ENCODE measurements around the gene KRTAP10-6. TPM values are rescaled to one million over a fixed set of nuclear protein-coding genes. Genes with fewer than 3 reads are reported as not detected.
"Not testable (repeated sequence)": the region's sequence is repeated elsewhere in the genome, so short reads cannot be mapped to it uniquely, and the experiment has no call there.

KRTAP10-6 gene, protein sequence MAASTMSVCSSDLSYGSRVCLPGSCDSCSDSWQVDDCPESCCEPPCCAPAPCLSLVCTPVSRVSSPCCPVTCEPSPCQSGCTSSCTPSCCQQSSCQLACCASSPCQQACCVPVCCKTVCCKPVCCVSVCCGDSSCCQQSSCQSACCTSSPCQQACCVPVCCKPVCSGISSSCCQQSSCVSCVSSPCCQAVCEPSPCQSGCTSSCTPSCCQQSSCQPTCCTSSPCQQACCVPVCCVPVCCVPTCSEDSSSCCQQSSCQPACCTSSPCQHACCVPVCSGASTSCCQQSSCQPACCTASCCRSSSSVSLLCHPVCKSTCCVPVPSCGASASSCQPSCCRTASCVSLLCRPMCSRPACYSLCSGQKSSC
- polyA plus RNA-seq (2013, experiment 1 of 2; ENCODE audit: insufficient read length): not detected
- not detected for polyA plus RNA-seq (2013, experiment 2 of 2; ENCODE audit: insufficient read length)

DNA sequence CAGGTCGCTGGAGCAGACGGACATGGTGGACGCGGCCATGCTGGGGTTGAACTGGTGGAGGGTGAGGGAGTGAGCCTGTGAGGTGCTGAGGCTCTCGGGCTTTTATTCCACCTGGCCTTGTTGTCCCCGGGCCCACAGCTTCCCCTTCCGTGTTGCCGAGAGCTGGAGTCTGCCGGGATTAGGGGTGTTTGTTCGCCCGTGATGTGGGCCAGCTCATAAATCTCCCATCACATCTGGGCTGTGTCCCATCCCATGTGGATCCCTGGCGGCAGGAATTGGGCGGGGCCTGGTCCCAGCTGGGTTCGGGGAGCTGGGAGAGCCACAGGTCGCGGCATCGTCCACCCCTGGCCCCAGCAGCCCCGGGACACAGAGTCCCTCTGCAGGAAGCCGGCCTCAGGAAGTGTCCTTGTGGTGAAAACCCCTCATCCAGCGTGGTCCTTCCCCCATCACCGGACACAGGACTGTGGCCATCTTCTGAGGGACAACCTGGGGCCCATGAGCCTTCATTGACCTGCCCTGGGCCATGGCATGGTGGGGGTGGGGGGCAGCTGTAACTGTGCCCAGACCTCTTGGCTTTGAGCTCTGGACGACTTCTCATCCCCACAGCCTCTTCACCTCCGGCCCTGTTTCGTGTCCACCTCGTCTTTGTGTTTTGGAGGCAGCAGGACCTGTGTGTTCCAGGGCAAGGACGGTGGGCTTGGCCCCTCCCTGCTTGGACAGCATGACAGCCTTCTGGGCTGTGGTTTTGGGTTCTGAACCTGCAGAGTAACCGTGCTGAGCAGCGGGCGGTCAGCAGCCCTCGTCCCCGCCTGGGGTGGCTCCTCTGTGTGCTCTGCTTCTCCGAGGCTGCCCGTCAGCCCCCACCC lies at the start of gene KRTAP10-6:
Gene KRTAP10-6 (minus strand): TSS at position 60 of the 866 bp plus-strand sequence. CDS start 21 bp downstream, at position 39.
- DNase-seq: no peak

- no peak for DNase-seq
Measured at GRCh38 chr21:44640761-44641160, 48.5 kb upstream of the KRTAP10-6 start.

GRCh38 chr21:44639331-44639655 lies 47.0 kb upstream of the KRTAP10-6 start:
- DNase-seq: no peak

- DNase-seq: not testable (repeated sequence)
Measured at GRCh38 chr21:44638506-44639330, 46.4 kb upstream of the KRTAP10-6 start.

DNA sequence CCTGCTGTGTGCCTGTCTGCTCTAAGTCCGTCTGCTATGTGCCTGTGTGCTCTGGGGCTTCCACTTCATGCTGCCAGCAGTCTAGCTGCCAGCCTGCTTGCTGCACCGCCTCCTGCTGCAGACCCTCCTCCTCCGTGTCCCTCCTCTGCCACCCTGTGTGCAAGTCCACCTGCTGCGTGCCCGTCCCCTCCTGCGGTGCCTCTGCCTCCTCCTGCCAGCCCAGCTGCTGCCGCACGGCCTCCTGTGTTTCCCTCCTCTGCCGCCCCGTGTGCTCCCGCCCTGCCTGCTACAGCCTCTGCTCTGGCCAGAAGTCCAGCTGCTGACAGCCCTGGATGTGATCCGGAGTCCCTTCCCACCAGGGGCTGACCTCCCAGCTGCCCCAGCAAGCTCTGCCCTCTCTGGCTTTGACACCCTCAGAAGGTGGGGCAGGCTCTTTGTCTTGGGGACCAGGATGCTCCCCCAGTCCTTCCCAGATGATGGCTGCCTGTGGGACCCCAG lies 45.6 kb upstream of the KRTAP10-6 start:
- DNase-seq: not testable (repeated sequence)

DNA sequence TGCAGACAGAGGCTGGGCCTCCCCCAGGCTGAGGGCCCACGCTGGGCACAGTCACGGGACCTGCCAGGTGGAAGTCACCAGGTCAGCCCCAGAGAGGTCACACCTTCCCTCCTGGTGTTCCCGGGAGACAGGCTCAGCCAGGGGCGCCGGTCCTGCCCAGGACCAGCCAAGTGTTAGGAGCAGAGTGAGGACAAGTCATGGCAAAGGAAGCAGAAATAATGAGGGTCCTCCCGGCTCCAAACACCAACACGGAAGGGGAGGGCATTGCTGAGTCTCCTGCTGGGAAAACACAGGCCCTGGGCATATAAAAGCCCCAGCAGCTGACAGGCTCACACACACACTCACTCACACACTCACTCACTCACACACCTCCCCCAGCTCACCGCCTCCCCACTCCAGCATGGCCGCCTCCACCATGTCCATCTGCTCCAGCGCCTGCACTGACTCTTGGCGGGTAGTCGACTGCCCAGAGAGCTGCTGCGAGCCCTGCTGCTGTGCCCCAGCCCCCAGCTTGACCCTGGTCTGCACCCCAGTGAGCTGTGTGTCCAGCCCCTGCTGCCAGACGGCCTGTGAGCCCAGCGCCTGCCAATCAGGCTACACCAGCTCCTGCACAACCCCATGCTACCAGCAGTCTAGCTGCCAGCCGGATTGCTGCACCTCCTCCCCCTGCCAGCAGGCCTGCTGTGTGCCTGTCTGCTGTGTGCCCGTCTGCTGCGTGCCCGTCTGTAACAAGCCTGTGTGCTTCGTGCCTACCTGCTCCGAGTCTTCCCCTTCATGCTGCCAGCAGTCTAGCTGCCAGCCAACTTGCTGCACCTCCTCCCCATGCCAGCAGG lies 44.9 kb upstream of the KRTAP10-6 start, which contains the start of gene KRTAP10-10:
Gene KRTAP10-10 (plus strand): TSS at position 339 of the 833 bp plus-strand sequence. CDS start 62 bp downstream, at position 401.
- DNase-seq: no peak

DNA sequence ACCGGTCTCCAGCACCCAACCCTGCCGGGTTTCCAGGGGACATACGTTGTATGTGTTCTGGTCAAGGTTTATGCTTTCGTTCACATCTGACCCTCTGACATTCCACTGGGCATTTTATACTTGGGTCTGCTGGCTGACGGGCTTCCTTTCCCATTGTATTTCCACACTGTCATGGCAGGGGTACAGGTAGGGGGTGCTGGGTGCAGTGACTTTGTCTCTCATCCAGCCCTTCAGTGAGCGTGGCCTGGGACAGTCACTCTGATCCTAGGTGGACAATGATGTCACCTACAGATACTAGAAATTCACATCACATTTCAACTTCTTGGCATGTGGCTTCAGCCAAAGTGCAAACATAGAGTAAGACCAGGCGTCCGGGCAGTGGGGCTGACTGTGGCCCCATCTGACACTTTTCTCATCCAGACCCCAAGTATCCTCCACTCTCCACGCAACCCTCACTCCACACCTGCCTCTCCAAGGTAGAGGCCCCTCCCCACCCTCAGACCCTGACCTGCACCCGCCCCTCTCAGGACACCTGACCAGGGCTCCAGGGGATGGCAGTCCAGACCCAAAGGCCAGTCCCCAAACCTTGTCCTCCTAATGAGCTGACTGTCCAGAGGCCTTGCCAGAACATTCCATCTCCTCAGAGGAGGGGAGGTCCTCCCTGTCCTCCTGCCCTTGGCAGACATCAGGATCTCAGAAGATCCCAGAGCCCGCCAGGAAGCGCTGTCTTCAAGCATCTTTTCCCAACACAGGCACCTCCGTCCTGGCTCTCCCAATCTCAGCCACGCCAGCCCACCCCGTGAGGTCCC lies 44.1 kb upstream of the KRTAP10-6 start:
- DNase-seq: no peak

GRCh38 chr21:44632067-44632466 lies 39.8 kb upstream of the KRTAP10-6 start:
- DNase-seq: no peak

- DNase-seq: no peak
Measured at GRCh38 chr21:44630440-44630839, 38.1 kb upstream of the KRTAP10-6 start.

DNA sequence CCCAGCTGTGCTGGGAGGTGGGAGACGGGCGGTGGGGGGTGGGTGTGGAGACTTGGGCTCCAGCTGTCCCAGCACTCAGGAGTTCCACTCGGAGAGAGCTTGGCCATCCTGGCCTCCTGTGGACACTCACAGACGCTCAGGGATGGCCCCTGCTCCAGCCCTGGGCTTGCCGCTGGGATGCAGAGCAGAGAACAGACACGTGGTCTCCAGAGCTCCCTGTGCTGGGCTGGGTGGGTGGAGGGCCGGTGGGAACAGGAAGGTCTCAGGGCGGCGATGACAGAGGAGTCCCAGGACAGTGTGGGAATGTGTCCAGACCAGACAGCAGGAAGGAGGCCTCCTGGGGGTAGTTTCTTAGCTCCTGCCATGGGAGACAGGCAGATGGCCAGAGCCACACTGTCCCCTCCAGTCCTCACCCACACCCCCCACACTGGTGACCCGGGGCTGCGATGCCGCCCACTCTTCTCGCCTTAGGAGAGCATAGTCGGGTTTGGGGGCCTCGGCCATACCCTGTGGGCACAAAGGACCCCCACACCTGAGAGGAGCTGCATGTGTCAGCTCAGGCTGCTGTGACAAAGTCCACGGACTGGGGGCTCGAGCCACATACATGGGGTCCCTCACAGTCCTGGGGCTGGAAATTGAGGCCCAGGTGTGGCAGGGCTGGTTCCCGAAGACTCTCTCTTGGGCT lies 36.5 kb upstream of the KRTAP10-6 start:
- DNase-seq: no peak

GRCh38 chr21:44627831-44628233 lies 35.5 kb upstream of the KRTAP10-6 start:
- DNase-seq: not testable (repeated sequence)

DNA sequence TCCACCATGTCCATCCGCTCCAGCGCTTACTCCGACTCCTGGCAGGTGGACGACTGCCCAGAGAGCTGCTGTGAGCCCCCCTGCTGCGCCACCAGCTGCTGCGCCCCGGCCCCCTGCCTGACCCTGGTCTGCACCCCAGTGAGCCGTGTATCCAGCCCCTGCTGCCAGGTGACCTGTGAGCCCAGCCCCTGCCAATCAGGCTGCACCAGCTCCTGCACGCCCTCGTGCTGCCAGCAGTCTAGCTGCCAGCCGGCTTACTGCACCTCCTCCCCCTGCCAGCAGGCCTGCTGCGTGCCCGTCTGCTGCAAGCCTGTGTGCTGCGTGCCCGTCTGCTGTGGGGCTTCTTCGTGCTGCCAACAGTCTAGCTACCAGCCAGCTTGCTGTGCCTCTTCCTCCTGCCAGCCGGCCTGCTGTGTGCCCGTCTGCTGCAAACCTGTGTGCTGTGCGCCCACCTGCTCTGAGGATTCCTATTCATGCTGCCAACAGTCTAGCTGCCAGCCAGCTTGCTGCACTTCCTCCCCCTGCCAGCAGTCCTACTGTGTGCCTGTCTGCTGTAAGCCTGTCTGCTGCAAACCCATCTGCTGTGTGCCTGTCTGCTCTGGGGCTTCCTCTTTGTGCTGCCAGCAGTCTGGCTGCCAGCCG lies 35.0 kb upstream of the KRTAP10-6 start:
- not testable (repeated sequence) for DNase-seq

GRCh38 chr21:44626673-44627143 lies 34.4 kb upstream of the KRTAP10-6 start, which contains the start of gene KRTAP10-9:
Gene KRTAP10-9 (plus strand): TSS chr21:44627093. CDS start chr21:44627172, 79 bp downstream.
- no peak for DNase-seq

DNA sequence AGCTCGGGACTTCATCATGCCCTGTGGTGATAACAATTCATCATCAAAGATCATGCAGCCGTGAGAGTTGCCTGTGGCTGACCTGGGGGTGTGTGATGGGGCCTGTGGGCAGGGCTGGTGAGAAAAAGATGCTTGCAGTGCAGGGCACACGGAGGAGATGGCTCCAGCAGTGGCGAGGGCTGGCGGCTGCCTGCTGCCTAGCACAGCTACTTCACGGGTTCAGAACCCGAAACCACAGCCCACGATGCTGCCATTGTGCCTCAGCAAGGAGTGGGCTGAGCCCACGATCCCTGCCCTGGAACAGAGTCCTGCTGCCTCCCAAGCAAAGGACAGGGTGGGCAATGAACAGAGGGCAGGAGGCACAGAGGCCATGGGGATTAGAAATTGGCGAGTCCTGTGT lies 34.0 kb upstream of the KRTAP10-6 start:
- DNase-seq: no peak

- no peak for DNase-seq
Measured at GRCh38 chr21:44625756-44626155, 33.5 kb upstream of the KRTAP10-6 start.

DNA sequence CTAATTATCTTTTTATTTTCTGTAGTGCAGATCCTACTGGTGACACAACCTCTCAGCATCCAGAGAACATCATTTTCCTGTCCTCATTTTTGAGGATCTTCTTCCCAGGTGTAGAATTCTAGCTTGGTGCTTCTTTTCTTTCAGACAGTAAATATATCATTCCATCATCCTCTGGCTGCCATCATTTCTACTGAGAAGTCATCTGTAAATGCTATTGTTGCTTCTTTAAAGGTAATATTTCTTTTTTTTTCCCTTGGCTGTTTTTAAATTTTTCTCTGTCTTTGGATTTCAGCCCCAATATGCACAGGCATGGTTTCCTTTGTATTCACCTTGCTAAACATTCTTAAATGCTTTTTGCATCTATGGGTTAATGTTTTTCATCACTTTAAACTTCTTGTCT lies 31.3 kb upstream of the KRTAP10-6 start:
- no peak for DNase-seq

GRCh38 chr21:44619886-44620285 lies 27.6 kb upstream of the KRTAP10-6 start:
- no peak for DNase-seq

DNA sequence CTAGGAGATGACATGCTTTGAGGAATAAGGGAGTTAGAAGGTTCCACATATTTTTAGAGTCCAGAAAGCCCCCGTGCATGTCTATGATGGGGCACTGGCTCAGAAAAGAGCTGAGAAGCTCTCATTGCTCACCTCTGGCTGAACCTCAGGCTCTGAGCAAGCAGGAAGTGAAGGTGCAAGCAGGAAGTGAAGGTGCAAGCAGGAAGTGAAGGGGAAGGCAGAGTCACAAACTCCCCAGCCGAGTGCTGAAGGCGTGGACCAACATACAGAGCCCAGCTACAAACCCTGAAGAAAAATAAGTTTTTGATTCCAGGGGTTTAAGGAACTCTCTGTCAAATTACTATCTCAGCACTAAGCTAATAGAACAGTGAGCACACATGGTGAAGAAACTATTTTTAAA lies 26.6 kb upstream of the KRTAP10-6 start:
- DNase-seq: no peak

DNA sequence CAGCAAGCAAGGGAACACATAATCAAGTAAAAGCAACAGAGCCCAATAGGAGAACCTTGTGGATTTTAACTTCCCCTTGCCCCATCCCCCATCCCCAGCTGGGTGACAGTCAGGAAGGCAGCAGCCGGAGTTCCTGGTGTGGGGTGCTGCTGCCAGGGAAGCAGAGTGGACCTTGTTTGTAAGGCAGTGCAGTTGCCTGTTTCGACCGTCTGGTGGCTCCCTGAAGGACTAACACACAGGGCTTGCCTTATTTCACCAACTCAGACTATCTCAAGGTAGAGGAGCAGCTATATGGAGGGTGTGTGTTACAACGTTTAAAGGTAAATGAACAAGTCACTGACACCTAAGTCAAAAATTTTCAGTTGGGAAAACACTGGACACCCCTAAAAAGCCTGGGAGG lies 26.2 kb upstream of the KRTAP10-6 start:
- DNase-seq: no peak

All from fibroblast of skin of abdomen (primary cell).